Measurements from ENCODE around the gene VPS8.

The VPS8 gene, protein sequence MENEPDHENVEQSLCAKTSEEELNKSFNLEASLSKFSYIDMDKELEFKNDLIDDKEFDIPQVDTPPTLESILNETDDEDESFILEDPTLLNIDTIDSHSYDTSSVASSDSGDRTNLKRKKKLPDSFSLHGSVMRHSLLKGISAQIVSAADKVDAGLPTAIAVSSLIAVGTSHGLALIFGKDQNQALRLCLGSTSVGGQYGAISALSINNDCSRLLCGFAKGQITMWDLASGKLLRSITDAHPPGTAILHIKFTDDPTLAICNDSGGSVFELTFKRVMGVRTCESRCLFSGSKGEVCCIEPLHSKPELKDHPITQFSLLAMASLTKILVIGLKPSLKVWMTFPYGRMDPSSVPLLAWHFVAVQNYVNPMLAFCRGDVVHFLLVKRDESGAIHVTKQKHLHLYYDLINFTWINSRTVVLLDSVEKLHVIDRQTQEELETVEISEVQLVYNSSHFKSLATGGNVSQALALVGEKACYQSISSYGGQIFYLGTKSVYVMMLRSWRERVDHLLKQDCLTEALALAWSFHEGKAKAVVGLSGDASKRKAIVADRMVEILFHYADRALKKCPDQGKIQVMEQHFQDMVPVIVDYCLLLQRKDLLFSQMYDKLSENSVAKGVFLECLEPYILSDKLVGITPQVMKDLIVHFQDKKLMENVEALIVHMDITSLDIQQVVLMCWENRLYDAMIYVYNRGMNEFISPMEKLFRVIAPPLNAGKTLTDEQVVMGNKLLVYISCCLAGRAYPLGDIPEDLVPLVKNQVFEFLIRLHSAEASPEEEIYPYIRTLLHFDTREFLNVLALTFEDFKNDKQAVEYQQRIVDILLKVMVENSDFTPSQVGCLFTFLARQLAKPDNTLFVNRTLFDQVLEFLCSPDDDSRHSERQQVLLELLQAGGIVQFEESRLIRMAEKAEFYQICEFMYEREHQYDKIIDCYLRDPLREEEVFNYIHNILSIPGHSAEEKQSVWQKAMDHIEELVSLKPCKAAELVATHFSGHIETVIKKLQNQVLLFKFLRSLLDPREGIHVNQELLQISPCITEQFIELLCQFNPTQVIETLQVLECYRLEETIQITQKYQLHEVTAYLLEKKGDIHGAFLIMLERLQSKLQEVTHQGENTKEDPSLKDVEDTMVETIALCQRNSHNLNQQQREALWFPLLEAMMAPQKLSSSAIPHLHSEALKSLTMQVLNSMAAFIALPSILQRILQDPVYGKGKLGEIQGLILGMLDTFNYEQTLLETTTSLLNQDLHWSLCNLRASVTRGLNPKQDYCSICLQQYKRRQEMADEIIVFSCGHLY (N-terminal part only)

DNA sequence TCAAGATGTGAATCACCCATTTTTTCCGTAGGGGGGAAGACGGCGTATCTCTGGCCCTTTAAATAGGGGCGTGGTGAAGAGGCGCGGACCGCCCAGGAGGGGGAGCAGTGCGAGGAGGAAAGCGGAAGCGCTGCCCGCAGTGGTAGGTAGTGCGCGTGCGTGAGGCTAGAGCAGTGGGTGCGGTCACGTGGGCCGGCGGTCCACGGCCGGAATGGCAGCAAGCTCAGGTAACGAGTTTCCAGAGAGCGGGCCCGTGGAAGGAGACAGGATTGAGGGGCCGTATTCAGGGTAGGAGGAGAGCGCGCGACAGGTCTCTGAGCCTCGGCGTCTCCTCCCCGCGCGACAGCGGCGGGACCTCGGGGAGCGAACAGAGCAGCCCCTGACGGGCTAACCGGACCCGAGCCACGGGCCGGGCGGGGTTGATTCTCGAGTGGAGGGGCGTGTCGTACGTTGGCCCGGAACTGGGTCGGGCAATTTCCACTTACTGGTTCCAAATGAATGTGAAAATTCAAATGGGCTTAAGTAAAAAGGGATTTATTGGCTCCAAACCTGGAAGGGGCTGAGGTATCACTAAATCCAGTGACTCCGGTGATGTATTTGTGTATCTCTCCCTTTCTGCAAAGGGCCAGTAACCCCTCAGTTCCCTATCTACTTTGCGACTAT lies at the start of gene VPS8:
TSS of gene VPS8 (plus strand) at position 168 of the 663 bp plus-strand sequence. CDS start 12,467 bp downstream, outside the sequence.
- peak; percentile 98 for DNase-seq

GRCh38 chr3:184764191-184764590 lies 47.8 kb upstream of the VPS8 start:
- no peak for DNase-seq

DNA sequence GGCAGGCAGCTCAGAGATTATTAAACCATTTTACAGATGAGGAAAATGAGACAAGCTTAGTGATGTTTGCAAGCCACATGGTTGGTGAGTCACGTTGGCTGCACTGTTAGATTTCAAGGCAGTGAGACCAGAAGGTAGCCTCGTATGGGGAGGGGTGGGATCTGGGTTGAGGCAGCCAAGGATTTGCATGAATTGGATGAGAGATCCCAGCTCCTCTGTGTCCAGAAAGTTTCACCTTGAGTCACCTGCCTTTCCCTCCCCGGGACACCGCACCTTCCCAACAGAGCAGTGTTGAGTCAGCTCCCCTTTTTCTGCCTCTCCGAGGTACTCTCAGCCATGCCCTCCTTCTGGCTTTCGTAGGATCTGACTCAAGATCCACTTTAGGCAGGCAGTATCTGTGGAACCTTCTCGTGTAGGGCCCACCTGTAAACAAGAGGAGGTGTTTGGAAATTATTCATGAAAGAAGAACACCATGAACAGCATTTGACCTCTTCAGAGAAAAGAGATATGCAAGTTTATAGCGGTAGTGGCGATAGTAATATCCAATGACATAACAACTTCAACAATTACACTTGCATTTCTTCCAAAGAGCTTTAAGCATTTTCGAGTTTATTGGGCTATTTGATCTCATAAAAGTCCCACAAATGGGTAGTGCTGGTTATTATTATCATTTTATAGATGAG lies 46.8 kb upstream of the VPS8 start:
- no peak for DNase-seq

GRCh38 chr3:184765730-184766074 lies 46.3 kb upstream of the VPS8 start:
- no peak for DNase-seq

- DNase-seq, result no peak
These were observed 45.3 kb upstream of the VPS8 start for GRCh38 chr3:184766555-184767261.

DNA sequence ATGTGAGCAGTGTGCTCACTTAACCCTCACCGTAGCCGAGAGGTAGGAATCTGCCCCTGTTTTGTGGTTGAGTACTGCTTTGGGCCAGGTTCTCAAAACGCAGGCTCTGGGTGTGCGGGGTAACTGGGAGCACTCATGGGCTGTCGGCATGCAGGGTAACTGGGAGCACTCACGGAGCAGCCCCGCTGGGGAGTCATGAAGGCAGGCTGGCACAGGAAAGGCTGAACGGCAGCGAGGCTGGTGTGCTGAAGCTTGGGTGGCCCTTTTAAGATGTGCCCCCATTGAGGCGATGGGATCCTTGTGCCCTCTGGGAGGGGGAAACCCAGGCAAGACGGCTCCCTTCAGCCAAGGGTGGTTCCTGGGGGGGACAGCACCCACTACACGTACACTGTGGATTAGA lies 44.6 kb upstream of the VPS8 start:
- no peak for DNase-seq

DNA sequence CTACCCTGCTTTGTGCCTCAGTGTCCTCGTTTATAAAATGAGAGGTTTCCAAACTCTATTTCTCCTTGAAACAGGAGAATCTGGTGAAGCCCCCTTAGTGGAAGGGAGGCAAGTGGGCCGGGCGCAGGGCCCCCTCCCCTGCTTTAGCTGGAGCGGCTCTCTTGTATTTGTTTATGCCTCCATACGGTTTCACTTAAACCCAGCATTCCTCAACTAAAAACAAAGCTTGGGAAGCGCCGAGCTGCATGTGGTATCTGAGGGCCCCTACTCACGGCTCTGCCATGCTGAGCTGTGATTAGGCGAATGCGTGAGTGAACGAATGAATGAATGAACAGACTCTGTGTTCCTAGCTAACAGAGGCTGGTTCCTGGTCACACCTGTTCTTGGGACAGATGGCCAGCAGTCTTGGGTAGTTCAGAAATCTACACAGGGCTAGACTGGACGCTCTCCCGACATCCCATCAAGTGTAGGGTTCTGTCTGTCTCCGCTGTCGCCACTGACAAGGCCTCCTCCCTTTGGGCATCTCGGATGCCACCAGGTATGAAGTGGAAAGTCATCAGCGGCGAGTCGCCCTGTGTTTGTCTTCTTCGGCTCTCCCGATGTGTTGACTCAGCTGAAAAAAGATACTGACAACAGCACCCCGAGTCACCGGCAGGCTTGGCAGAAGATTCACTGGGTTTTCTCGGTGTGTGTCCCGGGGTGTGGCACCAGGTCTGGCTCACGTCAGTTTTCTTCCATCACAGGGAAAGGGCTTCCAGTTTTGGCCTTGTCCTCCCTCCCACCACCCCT lies 42.4 kb upstream of the VPS8 start:
- DNase-seq, result no peak

DNA sequence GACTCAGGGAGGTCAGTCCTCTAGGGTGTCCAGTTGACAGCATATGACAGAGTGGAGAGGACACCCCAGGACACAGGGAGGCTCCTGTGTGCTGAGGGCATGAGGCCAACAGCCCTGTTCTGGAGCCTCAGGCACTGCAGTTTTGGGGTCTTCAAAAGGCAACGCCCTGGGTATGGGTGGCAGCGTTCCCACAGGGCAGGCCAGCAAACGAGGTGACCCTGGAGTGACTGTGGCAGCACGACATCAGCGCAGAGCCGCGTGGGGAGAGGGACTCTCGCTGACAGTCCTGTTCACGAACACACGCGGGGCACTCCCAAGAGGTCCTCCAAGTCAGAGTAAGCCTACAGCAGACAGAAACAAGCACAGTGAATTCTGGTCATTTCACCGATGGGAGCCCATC lies 41.4 kb upstream of the VPS8 start:
- no peak for DNase-seq

- DNase-seq, result no peak
These were observed 40.5 kb upstream of the VPS8 start for GRCh38 chr3:184771301-184772127.

DNA sequence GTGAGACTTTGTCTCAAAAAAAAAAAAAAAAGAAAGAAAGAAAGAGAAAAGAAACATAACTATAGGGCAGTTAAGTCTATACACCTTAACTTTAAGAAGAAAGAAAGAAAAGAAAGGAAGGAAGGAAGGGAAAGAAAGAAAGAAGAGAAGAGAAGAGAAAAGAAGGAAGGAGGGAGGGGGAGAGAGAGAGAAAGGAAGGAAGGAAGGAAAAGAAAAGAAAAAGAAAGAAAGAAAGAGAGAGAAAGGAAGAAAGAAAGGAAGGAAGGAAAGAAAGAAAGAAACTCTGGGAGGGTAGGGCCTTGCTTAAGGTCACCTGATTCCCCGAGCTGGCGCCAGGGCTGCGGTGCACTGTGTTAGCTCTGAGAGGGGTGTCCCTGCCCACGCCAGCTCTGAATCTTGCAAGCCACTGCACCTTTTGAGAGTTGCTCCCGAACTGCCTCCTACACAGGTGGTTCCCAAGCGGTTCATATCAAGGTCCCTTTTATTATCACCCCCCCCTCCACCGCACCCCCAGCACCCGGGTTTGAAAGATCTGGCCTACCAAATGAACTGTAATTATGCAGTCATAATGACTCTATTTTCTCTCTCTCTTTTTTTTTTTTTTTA lies 39.2 kb upstream of the VPS8 start:
- no peak for DNase-seq

- no peak for DNase-seq
These were observed 38.4 kb upstream of the VPS8 start for GRCh38 chr3:184773283-184774186.

- no peak for DNase-seq
These were observed 35.0 kb upstream of the VPS8 start for GRCh38 chr3:184776916-184777315.

DNA sequence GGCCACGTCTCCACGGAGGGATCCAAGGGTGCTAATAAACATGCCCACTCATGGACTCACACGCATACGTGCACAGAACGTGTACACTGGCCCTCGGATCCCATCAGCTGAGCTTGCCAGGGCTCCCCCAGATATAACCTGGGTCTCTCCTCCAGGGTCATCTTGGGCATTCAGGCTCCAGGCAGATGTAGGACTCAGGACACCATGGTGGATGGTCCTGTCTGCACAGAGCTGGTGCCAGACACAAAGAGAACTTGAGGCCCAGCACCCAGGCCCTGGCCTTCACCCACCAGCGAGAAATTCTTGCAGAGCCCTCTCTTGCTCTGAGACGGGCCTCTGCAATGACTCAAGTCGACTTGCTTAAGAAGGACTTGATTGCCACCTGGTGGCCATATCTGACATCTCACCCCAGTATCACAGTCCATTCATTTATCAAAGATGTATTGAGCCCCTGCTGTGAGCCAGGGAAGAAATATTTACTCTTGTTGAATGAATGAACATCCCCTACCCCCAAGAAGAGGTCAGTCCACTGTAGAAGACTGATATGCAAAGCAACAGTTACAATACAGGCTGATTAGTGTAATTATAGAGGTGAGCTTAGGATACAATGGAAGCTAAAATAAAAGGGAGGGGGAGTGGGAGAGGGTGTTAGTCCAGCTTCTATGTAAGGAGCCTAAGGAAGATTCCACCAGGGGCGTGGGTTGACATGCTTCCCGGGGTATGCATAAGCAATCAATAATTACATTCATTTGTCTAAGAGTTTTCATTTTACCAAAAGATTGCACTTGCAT lies 34.2 kb upstream of the VPS8 start:
- peak; percentile 88 for DNase-seq

DNA sequence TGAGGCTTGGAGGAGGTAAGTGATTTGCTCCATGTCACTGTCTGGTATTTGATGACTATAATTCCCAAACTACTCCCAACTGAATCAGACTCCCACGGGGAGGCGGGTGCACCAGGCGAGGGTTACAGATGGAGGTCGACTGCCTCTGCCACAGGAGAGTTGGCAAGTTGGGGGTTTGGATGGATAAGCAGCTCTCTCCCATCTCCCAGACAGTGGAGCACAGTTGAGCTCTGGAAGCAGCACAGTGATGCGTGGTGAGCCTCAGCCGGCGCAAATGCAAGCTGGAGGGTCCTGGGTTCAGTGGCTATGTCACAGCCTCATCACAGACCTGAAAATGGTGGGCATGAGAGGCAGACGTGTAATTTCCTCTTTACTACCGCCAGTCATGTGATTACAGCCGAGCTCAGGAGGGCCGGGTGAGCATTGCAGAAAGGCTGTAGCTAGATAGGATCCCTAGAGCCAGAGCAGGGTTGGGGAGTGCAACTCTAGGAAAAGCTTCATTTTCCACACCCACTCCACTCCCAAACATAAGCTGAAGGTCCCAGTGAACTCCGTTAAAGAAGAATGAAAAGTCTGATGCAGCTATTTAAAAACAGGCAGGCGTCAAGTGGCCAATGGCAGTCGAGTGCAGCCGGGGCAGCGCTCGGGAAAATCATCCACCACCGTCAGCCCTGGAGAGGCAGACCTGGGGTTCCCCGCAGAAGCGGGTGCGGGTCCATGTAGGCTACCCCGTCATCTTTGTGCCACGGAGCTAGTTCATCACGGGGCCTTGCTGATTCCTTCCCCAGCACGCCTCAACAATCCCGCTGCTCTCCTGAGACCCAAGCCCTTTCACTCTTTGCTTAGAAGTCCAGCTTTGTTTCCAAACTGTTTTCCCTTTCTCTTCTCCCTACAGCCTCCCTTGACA lies 33.3 kb upstream of the VPS8 start:
- no peak for DNase-seq

GRCh38 chr3:184780981-184781515 lies 30.9 kb upstream of the VPS8 start:
- no peak for DNase-seq

DNA sequence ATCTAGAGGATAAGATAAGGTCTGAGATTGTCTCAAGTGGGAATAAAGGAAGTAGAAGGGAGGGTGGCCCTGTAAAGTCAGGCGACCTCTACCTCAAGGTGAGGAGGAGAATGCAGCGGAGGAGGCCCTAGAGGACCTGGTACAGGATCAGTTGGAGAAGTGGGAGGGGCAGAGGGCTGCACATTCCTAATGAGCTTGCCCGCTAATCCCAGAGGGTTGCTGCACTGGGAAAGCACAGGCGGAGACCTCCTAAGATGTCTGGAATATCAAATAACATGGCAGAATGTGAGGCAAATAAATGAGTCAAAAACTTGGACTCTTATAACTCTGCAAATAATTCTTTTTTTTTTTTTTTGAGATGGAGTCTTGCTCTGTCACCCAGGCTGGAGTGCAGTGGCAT lies 30.2 kb upstream of the VPS8 start:
- no peak for DNase-seq

All from stimulated activated CD4-positive, alpha-beta T cell treated with anti-CD3 and anti-CD28 coated beads, Interleukin-4, amount 100 ng/mL, for 24 hours (primary cell).